IPS-18c (cell line): ENCODE measurements around the gene ST3GAL3.

ENCODE experiments used
- H3K4me3 ChIP-seq: 2 replicates; pipeline ENCODE4 v1.7.0; 2013; ENCODE audit warnings: low read depth, mild to moderate bottlenecking, low read length, moderate library complexity; ENCODE audit not compliant: insufficient read depth
- H3K9me3 ChIP-seq: one replicate; pipeline ENCODE4 v1.6.1; 2013; ENCODE audit warnings: mild to moderate bottlenecking, low read length, moderate library complexity; ENCODE audit not compliant: control insufficient read depth, insufficient read depth

The ST3GAL3 gene

DNA sequence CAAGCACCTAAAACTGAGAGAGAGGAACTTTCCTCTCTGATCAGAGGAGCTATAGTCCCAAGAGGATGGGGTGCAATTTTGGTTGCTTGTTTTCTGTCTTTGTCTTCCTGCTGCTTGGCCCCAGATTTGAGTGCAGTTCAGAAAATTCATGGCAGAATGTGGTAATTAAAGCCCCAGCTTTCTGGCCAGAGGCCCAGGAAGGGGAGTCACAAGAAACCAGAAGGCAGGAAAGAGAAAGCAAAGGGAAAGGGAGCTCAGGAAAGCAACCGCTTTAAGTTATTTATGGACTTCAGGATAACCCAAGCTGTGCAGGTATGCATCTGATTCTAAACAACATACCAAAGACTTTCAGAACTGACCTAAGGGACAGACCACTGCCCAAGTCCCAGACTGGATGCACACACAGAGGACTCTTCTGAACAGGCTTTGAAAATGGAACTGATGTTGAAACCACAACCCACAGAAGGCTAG is 88.8 kb downstream of the ST3GAL3 start:
- Histone ChIP-seq H3K4me3 (no peak overlapping the region), H3K9me3 (no peaks in the 10 kb centered on the region)

- no peak overlapping the region for H3K4me3 ChIP-seq
- no peaks in the 10 kb centered on the region for H3K9me3 ChIP-seq
Observed at GRCh38 chr1:43797891-43798290, 90.6 kb downstream of the ST3GAL3 start.

- Histone ChIP-seq H3K4me3 (no peak overlapping the region), H3K9me3 (no peaks in the 10 kb centered on the region)
Observed at GRCh38 chr1:43799656-43800635, 92.6 kb downstream of the ST3GAL3 start.

- H3K9me3 ChIP-seq: no peaks in the 10 kb centered on the region
Observed at GRCh38 chr1:43800771-43801170, 93.4 kb downstream of the ST3GAL3 start.

GRCh38 chr1:43801203-43801602 is 93.9 kb downstream of the ST3GAL3 start:
- no peaks in the 10 kb centered on the region for H3K9me3 ChIP-seq
- H3K4me3 ChIP-seq: no peak overlapping the region

More at GRCh38 chr1:43800771-43801170, 93.4 kb downstream of the ST3GAL3 start:
- H3K4me3 ChIP-seq: no peak overlapping the region

DNA sequence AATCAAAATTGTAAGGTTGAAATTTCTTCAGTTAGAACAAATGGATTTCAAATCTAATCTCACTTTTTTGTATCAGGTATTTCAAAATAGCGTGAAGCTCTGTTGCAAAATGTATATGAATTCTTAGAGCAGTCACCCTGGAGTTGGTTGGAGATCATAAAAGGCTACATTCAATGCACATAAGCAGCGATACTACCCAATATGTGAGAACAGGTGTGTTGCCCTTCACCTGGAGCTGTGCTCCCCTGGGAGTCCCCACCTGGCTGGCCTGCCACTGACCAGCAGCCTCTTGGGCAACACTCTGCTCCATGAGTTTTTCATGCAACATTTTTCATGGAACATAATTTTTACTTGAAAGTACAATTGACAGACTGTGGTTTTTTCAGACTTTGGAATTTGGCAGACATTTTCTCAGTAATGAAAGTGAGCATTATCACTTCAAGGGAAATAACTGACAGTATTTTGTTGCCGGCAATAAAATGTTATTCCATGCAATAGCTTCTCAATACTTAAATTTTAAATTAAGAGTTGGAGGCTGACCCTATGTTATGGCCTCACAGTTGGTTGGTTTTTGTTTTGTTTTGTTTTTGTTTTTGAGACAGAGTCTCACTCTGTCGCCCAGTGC is 95.1 kb downstream of the ST3GAL3 start:
- H3K4me3 ChIP-seq: no peak overlapping the region
- no peaks in the 10 kb centered on the region for H3K9me3 ChIP-seq

GRCh38 chr1:43803105-43803504 is 95.8 kb downstream of the ST3GAL3 start:
- Histone ChIP-seq H3K4me3 (no peak overlapping the region), H3K9me3 (no peaks in the 10 kb centered on the region)

DNA sequence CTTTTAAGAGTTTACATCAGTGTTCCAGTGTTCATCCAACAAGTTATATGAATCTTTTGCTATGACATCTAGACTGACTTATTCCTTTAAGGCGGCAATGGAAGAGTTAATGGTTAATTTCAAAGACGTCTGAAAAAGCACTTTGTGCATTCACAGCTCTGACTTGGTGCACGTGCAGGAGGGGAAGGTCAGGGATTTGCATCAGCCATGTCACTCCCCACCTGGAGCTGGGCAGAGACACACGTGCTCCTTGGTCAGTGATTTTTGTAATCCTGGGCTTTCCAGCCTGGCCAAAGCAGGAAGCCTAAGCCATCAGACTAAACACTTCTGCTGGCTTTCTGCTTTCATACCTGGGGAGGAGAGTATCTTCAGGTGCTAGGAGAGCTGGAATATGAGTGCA is 96.3 kb downstream of the ST3GAL3 start:
- Histone ChIP-seq H3K9me3 (peaks cover 2% of the 10 kb centered on the region), H3K4me3 (no peak overlapping the region)

DNA sequence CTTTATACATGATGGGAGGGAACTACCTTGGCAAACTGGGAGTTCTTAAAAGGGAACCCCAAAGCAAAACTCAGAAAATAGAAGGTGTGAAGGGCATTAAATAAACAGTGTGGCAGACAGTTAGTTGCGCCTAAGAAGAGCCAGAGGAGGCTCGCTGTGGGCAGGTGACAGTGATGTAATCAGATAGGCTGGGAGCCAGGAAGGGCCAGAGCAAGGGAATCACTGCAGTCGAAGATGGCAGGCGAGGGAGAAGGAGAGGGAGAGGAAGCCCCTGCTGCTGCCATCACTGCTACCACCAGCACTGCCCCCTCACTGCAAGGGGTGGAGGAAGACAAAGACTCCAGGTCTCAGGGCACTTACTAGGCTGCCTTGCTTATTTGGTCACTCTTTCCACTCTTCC is 97.2 kb downstream of the ST3GAL3 start:
- H3K4me3 ChIP-seq: no peak overlapping the region
- H3K9me3 ChIP-seq: peaks cover 3% of the 10 kb centered on the region

GRCh38 chr1:43805340-43805739 is 98.0 kb downstream of the ST3GAL3 start:
- Histone ChIP-seq H3K9me3 (peaks cover 3% of the 10 kb centered on the region), H3K4me3 (no peak overlapping the region)

DNA sequence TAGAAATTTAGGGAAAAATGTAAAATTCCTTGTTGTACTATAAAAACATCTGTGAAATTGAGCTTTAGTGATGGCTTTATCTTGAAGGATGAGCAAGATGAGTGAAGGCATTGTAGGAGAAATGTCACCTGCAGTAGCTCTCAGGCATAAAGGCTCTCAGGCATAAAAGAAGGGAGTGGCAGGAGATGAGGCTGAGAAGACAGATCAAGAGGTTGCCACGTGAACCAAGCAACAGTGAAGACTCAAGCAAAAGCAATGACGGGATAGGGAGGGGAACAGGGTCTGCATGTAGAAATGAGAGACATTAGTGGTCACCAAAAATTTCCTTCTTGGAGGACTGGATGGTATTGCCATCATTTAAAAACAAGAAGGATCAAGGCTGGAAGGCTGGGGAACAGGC is 98.8 kb downstream of the ST3GAL3 start:
- H3K4me3 ChIP-seq: no peak overlapping the region
- peaks cover 3% of the 10 kb centered on the region for H3K9me3 ChIP-seq

- peaks cover 3% of the 10 kb centered on the region for H3K9me3 ChIP-seq
- no peak overlapping the region for H3K4me3 ChIP-seq
Observed at GRCh38 chr1:43809097-43809673, 101.8 kb downstream of the ST3GAL3 start.

DNA sequence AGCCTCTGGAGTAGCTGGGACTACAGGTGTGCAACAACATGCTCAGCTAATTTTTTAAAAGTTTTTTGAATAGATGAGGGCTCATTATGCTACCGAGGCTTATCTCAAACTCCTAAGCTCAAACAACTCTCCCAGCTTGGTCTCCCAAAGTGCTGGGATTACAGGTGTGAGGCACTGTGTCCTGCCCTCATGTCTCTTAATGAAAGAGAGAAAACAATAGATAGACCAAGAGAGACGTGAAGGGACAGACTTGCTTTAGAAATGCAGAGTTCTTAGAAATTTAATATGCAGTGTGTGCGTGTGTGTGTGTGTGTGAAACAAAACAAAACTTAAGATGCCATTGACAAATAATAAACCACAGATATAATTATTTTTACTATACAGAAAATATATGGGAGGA is 105.2 kb downstream of the ST3GAL3 start:
- H3K9me3 ChIP-seq: peaks cover 3% of the 10 kb centered on the region
- no peak overlapping the region for H3K4me3 ChIP-seq

DNA sequence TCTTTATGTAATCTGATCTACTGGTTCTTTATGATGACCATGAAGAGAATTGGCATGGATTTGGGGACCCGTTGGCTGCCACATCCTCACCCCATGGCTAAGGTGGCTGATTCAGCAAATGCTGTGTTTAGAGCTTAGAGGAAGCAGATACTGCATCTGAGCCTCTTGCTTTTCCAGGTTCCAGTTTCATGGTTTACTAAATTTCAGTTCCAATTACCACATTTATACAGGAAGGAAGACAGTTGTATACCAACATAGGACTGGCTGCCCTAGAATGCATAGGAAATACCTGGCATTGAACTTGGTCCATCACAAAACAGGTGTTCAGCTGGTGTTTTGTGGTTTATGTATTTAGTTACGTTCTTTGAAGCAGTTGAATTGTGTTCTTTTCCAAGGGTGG is 107.1 kb downstream of the ST3GAL3 start:
- Histone ChIP-seq H3K9me3 (no peaks in the 10 kb centered on the region), H3K4me3 (no peak overlapping the region)

- H3K9me3 ChIP-seq: no peaks in the 10 kb centered on the region
- H3K4me3 ChIP-seq: no peak overlapping the region
Observed at GRCh38 chr1:43817304-43817939, 110.1 kb downstream of the ST3GAL3 start.

GRCh38 chr1:43818691-43819090 is 111.4 kb downstream of the ST3GAL3 start:
- Histone ChIP-seq H3K9me3 (no peaks in the 10 kb centered on the region), H3K4me3 (no peak overlapping the region)

GRCh38 chr1:43819357-43819756 is 112.0 kb downstream of the ST3GAL3 start:
- no peak overlapping the region for H3K4me3 ChIP-seq

More at GRCh38 chr1:43819357-43819756, 112.0 kb downstream of the ST3GAL3 start:
- H3K9me3 ChIP-seq: no peaks in the 10 kb centered on the region
